NCI-H2171 treated with DMSO at 0.1 percent for 48 hours (cell line): Measurements from ENCODE around the gene PEF1.
A peak's percentile ranks its signal among the peaks of the same experiment; 100 is the strongest.

Experiments used
- DNase-seq: peaks from one replicate; lab custom pipeline; 2025; lab: John Stamatoyannopoulos, UW

Gene PEF1

DNA sequence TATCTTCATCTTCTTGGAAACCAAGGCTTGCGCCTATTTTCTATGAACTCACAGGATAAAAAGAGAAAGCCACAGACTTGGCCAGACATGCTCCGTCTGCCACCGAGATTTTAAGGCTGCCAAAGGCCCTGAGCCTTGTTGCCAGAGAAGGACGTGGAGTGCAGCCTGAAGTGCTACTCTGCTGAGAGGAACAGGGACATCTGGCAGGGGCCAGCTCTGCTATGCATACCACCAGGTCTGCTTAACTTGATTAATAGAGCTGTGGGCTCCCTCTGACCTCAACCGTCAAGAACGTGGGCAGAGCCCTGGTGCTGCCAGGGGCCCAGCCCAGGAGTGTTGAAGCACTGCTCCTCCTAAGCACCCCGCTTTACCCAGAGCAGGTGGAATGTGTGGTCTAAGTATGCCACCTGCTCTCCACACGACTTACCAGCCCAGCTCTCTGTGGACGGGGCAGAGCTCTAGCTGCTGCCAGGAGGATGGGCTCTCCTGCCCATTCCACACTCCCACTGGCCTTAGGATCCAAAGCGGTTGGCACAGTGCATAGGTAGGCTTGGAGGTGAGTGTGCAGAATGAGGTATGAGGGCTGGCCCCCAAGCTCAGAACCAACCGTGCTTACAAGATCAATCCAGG, 16.6 kb downstream of the PEF1 start:
- DNase-seq, result no peak

DNA sequence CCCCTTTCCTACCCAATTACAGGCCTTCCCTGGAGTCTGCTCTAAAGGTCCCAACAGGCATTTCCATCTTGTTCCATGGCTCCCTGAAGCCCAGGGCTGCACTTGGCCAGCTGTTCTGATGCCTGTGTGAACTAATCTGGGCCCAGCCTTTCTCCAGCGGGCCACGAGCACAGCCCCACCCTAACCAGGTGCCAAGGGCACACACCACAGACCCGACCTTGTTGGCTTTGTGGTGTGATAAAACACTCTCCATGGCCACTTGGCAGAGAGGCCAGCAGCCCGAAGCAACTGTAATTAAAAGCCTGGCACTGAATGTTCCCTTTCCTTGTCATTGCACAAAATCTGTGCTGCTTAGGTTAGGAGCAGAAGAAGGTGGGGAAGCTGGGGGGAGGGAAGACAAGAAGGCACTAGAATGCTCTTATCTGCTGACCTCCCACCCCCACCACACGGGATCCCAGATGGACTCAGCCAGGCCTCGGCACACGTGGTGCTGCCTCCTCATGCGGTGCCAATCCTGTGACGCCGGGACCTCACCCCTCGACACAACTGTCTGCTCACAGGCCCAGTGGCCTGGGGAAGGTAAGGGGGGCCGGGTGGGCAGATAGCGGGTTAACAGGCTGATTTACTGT, 17.3 kb downstream of the PEF1 start:
- DNase-seq, result no peak

DNA sequence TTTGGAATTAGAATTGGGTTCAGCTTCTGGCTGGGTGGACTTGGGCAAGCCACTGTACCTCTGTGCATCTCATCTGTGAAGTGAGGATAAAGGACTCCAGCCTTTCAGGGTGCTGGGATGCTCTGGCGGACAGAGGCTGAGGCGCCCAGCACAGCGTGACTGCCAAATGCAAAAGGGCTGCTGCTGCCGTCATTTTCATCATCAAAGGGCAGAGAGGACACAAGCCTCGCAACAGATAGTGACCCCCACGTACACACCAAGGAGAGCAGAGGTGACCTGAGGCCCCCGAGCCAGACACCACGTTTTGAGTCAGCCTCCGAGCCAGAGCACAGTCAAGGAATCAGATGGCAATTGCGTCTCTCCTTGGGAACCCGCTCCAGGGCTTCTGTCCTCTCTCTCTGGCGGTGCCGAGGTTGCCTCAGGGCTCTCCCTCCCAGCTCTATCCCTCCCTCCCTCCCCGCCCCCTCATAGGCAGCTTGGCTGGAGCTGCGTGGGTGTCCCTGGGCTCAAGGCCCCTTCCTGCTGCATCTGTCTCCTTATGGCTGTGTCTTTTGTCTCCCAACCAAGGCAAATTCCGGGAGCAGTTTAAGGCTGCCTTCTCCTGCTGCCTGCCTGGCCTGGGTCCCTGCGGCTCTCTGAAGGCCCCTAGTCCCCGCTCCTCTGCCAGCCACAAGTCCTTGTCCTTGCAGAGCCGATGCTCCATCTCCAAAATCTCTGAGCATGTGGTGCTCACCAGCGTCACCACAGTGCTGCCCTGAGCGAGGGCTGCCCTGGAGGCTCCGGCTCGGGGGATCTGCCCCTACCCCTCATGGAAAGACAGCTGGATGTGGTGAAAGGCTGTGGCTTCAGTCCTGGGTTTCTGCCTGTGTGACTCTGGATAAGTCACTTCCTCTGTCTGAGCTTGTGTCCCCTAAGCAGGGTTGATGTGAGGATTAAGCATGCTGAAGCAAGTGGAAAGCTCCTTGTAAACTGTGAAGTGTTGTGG, 18.2 kb downstream of the PEF1 start:
- no peak for DNase-seq

DNA sequence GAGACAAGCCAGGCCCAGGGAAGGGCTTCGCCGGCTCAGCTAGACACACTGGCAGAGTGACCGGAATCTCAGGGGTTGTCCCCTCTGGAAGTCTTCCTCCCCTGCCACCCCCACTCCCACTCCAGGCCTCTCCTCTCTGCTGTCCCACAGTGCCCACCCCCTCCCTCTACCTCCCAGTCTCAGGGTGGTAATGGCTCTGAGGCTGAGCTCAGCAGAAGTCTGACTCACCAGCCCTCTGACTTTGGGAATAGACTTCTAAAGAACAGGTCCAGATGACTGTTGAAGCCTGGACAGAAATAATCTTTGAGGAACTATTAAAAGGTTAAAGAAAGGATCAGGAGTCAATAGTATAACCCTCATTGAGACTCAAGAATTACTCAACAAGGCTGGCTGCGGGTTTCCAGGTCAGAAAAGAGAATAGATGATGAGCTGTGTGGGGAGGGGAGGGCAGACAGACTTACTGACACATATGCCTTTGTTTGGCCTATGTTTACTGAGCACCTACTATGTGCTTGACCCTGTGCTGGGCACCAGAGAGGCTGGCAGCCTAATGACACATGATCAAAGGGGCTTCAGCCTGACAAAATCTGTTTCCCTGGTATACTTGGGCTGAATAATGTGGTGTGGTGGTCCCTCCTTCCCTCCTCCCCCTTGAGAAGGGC, 19.0 kb downstream of the PEF1 start:
- no peak for DNase-seq

DNA sequence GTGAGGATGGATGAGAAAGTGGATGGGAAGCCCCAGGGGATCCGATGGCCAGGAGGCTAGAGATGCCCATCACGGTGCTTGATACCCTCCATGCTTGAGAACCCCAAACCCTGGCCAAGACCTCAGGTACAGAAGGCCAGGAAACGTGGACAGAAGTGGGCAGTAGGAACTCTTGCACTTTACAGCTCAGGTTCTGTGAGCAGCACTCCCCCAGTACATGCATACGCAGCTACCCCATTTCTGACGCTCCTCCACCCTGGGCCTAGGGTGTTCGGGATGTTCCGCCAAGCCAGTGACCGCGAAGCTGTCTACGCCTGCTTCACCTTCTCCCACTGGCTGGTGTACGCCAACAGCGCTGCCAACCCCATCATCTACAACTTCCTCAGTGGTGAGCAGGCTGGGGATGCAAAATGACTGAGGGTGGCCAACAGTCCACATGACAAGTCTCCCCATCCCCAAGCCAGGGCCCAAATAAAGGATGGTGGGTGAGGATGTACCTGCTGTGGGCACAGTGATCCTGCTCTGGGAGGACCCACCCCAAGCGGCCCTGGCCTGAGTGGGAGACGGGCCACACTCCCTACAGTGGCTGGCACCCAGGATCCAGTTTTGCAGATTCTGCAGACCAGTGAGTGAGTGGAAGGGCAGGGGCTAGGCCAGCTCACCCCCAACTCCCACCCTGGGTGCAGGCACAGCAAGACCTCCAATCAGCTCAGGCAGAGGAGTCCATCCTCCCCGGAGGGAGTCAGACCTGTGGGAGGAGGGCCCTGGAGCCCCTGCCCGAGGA, 19.8 kb downstream of the PEF1 start:
- DNase-seq, result no peak

DNA sequence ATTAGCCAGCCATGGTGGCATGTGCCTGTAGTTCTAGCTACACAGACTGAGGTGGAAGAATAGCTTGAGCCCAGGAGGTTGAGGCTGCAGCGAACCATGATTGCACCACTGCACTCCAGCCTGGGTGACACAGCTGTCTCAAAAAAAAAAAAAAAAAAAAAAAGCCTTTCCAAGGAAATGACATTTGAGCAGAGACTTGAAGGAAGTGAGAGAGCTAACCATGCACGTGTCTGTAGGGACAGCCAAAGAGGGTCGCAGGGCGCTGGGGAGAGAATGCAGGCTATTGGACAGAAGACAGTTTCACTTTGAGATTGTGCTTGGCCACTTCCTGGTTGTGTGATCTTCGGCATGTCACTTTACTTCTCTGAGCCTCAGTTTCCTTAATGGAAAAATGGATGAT, 20.4 kb downstream of the PEF1 start:
- DNase-seq, result peak; percentile 16

DNA sequence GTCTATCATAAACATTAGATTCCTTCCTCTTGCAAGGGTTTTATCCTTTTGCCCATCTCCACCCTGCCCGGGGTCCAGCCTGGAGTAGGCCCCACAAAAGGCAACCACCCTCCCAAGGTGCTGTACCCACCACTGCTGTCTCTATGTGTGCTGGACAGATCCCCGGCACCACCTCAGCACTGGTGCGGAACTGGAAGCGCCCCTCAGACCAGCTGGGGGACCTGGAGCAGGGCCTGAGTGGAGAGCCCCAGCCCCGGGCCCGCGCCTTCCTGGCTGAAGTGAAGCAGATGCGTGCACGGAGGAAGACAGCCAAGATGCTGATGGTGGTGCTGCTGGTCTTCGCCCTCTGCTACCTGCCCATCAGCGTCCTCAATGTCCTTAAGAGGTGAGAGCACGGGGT, 21.3 kb downstream of the PEF1 start:
- DNase-seq, result no peak

DNA sequence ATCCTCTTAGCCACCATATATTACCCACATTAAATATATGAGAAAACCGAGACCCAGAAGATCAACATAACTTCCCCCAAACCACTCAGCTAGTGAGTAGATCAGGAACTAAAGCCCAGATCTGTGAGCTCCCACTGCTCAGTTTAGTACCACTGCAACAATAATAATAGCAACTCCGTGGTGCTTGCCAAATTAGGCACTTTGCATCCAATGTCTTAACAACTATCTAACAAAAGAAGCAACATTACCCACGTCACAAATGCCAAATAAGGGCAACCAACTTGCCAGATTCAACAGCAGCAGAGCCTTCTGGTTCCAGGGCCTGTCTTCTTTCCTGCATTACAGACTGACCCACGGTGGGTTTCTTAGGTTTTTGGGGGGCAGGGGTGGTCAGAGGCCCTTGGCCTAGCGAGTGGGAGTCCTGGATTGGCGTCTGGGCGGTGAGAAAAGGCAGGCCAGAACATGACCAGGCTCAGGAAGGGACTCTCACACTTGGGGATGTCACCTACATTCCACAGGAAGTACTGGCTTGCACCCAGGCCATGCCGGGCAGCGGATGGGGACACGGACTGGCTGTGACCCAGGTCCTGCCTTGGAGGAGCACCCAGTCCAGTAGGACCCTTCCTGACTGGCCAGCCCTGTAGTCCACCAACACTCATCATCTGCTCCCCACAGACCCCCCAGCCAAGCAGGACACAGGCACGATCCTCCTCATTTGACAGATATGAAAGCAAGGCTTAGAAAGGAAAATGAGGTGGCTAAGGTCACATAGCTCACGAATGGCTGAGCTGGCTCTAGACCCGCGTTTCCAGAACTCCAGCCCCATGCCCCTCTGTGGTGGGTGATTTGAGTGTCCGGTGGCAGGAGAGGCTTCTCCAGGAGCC, 22.6 kb downstream of the PEF1 start:
- no peak for DNase-seq

DNA sequence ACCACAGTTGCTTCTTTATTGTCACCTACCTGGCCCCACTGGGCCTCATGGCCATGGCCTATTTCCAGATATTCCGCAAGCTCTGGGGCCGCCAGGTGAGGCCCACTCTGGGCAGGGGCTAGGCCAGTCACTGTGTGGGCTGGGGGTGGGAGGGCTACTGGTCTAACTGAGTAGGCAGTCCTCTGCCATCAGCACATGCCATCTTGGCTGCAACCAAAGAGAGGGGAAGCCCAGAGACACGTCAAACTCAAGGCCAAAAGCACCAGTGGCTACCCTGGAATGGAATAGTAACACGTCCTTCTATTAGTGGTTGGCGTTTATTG, 23.2 kb downstream of the PEF1 start:
- DNase-seq, result no peak

DNA sequence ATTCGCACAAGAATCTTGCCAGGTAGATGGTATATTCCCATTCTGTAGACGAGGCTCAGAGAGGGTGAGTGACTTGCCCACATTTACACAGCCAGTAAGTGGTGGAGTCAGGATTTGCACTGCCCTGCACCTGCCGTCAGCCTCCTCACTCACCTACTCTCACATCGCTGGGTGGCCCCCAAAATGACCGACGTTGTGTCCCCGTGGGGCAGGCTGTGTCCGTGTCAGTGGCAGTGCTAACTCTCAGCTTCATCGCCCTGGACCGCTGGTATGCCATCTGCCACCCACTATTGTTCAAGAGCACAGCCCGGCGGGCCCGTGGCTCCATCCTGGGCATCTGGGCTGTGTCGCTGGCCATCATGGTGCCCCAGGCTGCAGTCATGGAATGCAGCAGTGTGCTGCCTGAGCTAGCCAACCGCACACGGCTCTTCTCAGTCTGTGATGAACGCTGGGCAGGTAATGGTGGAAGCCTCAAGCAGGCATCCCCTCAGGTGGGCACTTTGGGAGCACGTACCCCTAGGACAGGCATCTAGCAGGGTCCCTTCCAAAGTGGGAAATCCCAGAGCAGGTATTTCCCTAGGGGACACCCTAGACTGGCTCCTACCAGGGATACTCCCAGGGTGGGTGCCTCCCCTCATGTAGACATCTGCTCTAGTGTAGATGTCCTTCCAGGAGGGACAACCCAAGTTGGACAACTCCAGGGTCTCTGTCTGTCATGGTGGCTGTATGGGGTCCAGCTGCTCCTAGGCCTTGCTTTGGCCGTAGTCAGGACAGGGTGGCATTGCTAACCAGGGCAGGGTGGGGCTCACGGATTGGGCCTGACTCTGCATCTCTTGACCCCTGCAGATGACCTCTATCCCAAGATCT, 23.8 kb downstream of the PEF1 start:
- no peak for DNase-seq

DNA sequence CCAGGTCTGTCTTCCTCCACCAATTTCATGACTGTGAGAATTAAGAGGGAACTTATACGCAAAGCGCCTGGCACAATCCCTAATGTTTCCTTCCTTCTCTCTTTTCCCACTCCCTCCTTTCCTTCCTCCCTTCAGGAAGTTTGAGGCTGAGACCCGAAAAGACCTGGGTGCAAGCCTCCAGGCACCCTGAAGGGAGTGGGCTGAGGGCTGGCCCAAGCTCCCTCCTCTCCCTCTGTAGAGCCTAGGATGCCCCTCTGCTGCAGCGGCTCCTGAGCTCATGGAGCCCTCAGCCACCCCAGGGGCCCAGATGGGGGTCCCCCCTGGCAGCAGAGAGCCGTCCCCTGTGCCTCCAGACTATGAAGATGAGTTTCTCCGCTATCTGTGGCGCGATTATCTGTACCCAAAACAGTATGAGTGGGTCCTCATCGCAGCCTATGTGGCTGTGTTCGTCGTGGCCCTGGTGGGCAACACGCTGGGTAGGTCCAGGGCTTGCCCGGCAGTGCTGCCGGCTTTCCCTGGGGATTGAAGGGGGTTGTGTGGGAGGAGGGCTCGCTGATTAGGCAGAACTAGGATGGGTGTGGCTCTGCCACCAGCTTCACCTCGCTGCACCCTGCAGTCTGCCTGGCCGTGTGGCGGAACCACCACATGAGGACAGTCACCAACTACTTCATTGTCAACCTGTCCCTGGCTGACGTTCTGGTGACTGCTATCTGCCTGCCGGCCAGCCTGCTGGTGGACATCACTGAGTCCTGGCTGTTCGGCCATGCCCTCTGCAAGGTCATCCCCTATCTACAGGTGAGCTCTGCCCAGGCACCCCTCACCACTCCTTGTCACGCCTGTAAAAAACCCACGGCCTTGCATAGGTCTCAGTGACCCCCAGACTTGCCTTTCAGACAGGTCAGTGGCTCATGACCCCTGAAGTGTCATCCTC, 25.5 kb downstream of the PEF1 start:
- no peak for DNase-seq

DNA sequence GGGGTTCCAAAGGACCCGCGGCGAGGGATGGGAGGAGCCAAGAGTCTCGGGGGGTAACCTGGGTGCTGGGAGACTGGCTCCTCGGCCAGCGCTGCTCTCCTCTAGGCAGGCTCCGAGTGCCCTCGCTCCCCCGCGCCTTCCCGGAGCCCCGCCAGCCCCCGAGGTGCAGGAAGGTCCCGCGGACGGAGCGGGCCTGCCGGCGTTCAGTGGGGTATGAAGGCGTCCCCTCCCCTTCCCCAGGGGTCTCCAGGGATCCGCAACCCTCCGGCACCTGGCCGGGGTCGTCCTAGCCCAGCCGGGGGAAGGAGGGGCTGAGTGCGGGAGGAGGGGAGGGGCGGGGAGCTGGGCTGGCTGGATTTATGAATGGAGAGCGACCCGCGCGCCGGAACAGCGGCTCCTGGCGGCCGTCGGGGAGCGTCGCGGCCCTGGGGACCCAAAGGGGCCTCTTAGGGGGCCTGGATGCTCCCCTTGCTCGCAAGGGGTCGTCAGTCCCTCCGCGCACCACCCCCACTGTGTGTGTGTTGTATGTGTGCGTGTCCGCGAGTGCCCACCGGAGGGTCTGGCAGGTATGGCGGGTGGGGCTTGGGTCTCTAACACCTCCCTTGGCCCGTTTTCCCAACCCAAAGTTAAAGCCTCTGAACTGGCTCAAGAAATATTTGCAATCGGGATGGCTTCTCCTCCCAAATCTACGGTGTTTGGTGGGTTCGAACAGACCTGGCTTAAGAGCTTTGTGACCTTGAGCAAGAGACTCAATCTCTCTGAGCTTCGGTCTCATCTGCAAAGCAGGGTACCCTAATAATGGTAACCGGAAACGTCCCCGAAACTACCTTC, 26.5 kb downstream of the PEF1 start:
- DNase-seq, result peak; percentile 52

DNA sequence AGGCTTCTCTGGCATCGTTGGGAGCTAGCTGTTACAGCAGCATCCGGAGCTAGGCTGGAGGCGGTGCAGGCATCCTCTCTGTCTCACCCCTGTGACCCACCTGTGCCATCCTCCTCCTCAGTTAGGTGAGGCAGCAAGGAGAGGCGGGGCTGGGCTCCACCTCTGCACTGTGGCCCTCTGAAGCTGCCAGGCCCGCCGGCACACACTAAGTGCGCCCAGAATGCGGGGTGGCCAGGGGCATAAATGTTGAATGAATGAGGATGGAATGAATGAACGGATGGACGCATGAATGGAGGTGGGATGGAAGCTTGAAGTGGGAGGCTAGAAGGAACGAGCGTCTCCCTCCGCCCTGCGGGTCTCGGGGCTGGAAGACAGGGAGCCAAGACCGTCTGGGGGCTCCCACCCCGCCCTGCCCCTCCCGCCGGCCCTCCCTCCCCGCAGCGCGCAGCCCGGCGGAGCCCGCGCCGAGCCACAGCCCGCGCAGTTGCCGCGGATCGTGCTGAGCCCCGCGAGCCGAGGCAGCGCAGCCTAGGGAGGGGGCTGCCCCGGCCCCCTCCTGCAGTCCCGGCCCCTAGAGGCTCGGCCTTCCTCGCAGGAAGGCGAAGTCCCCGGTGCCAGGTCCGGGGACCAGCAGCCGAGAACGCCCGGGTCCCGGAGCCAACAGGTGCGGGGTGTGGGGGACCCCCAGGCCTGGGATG, 27.3 kb downstream of the PEF1 start, which contains the start of gene HCRTR1:
HCRTR1 (plus strand) TSS at position 472 of the 698 bp plus-strand sequence. CDS start 1,504 bp downstream, outside the sequence.
- DNase-seq, result no peak

DNA sequence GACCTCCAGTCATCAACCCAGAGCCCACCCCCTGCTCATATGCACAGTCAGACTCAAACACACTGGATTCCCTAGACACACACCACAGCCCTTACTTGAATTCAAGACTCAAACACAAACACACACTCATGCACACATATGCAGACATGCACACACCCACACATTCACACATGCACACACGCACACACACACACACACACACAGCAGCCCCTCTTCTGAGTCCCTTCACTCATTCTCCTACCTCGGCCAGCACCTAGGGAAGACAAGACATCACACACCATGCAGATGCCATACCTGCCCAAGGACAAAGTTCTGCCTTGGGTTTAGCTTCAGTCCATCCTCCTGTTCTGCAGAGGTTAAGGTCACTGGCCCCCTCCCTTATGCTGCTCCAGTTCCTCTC, 28.7 kb downstream of the PEF1 start:
- no peak for DNase-seq

DNA sequence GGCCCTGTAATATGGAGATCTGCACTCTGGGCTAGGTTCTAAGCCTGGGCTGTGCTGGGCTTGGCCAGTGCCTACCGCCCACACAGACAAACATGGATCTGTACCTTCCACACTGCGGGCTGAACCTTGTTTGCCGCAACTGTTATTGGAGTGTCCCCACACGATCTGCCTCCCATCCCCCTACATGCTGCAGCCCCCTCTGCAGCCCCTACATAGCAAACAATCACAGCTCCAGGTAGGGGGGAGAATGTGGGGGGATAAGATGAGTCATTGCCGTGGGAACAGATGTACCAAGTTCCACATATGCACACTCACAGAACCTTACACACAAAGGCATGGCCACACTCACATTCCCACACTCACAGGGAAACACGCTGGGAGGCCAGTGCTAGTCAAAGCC, 29.3 kb downstream of the PEF1 start:
- no peak for DNase-seq

DNA sequence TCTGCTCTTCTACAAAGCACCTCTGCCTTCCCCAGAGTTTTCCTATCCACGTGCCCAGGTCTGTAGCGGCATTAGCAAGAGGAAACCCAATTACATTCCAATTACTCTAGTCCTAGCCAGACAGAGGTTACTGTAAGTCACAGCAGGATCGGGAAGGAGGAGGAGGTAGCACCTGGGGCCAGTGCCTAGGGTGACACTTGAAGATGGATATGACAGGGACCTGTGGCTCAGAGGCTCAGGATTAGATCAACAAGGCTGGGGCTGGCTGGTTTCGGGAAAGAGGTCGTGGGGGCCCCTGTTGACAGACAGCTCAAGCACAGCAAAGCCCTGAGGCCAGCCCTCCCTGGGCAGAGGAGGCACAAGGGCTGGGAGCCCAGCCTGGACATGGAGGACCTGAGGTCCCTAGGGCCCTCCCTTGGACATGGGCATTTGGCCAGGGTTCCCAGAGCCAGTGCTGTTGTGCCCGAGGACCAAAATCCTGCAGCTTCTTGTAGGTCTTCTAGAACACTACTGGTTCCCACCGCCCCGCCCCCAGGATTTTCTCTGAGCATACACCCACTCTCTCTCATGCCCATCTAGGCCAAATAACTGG, 30.2 kb downstream of the PEF1 start:
- DNase-seq, result no peak
